Renal pelvis (tissue), 4 donors: ENCODE data around the gene TLE2. TPM values are rescaled to one million over a fixed set of nuclear protein-coding genes. Genes with fewer than 3 reads are reported as not detected.
A peak's percentile ranks its signal among the peaks of the same experiment; 100 is the strongest.
"Not testable (repeated sequence)": the region's sequence is repeated elsewhere in the genome, so short reads cannot be mapped to it uniquely, and the experiment has no call there.

Experiments used
- DNase-seq: peaks from one replicate; pipeline ENCODE4 v3.0.0-alpha.2; 2013
- polyA plus RNA-seq, 3 donors: library from polyadenylated mRNA; unstranded; fragments of 120-200 nt; gene quantifications; one replicate each; pipeline ENCODE4 v1.2.1, GENCODE V29; 2013; ENCODE audit not compliant: insufficient read length in 3 of 3

TLE2 gene
- polyA plus RNA-seq, 3 donors, result 42.6 to 48.7 (median 43.2) TPM

DNA sequence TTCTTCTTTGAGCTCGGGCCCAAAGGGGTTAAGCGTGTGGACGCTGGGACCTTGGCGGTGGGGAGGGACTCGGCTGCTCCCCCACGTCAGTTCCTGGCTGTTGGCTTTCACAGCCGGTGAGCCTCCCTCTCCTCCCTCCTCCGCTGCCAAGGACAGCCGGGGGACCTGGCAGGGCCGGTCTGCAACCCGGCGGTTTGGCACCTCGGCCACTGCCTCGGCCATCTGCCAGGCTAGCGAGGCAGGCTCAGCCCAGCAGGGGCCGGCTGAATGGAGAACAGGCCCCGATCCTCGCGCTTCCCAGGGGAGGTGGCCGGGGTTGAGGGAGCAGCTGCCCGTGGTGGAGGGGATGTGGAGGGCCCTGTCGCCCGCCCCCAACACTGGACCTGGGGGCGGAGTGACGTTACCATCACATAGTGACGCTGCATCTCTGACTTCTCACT is 28.2 kb upstream of the TLE2 start:
- no peak for DNase-seq

DNA sequence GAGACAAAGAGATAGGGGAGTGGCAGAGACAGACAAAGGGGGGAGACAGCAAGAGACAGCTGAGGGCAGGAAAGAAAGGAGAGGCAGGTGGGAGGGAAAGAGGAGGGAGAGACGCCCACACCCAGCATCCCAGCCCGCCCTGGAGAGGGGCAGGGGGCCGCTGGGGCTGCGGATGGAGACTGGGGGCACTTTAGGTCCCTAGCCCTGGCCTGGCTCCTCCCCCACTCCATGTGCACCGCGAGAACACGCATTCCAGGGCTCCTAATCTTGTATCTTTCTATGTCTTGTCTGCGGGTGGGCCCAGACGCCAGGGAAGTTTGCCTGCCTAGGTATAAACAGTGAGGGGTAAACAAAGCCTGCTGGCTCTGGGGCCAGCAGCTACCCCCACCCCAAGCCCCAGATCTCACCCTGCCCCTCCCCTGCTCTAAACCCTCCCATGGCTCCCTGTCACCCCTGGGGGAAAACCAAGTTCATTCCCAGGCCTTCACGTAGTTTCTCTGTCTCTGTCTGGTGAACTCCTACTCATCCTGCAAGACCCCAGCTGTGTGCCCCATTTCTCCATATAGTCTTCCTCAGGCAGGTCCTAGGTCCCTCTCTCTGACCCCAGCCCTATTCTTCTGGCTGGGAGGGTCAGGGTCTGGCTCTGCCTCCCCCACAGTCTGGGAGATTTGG is 27.5 kb upstream of the TLE2 start:
- DNase-seq, result no peak

DNA sequence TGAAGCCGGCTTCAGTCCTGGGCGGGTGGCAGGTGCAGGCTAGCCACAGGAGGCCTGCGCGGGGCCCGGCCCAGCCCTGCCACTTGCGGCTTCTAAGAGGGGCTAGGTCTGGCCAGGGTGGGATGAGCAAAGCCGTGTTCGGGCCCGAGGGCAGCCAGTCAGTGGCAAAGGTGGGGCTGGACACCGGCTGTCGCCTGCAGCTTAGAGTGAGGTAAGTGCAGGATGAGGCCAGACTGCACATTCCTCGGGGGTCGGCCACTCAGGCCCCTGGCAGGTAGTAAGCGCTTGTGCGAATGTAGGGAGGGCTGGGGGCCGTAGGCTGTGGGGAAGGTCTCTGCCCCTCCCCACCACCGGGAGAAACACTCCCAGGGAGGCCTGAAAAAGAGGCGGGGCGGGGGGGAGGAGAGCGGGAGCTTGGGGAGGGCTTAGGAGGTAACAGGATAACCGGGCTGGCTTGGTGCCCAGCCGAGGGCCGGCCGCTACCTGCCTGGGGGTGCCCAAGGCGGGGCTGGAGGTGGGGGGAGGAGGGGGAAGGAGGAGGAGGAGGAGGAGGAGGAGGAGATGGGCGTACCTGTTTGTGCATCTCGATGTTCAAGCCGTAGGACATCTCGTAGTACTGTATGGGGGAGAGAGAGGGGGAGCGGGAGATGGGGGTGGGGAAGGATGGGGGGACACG is 26.8 kb upstream of the TLE2 start:
- no peak for DNase-seq

DNA sequence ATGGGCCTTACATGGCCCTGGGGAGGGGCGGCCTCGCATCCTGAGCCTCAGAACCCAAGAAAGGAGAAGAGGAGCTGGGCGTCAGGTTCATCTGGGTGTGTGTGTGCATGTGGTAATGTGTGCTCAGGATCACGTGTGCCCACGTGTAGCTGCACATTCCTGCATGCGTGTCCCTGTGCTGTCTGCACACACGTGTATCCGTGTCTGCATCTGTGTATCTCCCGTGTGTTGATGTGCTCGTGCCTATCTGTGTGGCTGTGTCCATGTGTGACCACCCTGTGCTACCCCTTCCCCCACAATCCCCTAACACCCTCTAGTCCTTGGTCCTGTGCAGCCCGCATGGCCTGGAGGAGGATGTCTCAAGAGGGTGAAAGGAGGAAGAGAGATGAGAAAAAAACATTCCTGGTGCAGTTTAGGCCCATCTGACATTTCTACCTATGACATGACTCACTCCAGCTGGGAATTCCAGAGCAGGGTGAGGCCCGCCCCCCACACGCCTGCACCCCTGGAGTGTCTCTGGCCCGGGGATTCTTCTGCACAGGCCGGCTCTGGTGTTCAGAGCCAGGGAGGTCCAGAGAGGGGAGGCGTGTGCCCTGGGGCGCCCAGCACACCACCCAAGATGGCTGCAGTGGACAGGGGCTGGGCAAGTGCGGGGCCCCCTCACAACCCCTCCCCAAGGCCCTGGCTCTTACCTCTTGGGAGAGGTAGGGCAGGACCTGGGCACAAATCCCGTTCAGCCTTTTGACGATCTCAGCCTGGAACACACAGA is 26.1 kb upstream of the TLE2 start:
- no peak for DNase-seq

DNA sequence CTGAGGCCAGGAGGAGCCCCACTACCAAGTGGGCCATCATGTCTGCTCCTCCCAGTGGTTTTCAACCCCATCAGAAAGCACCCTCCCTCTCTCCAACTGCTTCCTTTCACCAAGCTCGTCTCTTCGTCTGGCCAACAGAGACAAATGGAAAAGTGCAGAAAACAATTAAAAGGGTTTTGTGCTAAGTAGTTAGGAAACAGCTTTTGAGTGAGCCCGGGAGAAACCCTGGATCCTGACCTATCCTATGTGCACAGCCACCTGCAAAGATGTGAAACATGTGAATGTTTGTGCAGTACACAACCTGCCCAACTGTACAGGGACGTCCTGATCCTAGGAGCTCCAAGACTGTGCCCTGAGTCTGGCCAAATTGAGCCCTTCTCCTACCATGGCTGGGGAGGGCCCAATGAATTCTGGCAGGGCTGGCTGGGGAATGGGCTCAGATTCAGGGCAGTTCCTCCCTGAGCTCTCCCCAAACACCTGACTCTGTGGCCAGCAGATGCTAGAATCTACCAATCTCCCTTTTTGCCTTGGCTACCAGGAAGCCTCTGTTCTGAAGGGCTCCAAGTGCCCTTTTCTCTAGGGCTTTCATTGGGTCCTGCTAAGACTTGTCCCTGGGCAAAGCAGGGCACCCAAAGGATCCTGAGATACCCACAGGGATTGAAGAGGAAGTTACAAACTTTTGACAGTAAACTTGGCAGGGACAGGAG is 25.3 kb upstream of the TLE2 start:
- DNase-seq, result no peak

DNA sequence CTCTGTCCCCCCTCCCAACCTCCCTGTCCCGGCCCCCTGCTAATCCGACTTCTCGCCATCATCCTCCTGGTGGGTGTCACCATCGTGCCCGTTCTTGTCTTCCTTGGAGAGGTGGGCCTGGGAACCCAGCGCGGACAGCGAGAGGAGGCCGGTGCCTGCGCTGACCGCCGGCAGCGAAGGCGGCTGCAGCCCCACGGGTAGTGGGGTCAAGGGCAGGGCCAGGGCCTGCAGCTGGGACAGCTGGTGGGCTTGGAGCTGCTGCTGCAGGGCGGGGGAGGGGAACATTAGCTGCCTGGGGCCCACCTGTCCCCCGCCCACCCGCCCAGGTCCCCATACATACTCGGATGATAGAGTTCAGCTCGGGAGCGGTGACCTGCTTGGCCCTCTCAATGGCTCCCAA is 24.7 kb upstream of the TLE2 start:
- no peak for DNase-seq

DNA sequence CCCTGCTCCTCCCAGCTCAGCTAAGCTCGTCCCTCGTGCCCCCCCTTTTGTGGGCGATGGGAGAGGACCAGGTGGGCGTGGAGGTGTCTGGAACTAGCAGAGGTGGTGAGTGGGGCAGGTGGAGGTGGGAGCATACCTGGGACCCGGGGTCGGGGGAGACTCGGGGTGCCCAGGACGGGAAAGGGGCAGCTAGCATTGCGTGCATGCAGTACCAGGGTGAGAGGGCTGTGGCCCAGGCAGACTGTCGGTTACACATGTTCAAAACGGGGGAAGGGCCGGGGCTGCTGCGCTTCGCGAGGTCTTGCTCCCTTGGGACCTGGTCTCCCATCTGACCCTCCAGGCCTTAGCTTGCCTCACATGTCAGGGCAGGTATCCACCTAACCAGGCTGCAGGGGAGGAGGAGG is 24.1 kb upstream of the TLE2 start:
- no peak for DNase-seq

DNA sequence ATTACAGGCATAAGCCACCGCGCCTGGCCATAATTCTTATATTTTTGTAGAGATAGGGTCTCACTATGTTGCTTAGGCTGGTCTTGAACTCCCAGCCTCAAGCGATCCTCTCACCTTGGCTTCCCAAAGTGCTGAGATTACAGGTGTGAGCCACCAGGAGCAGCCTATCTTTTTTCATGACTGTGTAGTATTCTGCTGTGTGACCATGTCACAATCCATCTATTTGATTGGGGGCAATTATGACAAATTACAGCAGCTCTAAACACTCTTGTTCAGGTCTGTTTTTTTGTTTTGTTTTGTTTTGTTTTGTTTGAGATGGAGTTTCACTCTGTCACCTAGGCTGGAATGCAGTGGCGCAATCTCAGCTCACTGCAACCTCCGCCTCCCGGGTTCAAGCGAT is 20.9 kb upstream of the TLE2 start:
- DNase-seq, result not testable (repeated sequence)

DNA sequence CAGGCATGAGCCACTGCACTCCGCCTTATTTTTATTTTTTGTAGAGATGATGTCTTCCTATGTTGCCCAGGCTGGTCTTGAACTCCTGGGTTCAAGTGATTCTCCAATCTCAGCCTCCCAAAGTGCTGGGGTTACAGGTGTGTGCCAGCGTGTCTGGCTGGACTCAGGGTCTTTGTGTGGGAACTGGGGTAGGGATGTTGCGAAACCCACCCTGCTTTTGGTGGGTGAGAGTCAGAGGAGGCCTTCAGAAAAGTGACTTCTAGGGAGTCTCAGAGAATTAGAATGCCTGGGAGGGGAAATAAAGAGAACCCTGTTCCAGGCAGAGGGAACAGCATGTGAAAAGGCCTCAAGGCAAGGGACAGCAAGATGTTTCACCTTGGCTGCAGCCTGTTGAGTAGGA is 20.0 kb upstream of the TLE2 start:
- no peak for DNase-seq

DNA sequence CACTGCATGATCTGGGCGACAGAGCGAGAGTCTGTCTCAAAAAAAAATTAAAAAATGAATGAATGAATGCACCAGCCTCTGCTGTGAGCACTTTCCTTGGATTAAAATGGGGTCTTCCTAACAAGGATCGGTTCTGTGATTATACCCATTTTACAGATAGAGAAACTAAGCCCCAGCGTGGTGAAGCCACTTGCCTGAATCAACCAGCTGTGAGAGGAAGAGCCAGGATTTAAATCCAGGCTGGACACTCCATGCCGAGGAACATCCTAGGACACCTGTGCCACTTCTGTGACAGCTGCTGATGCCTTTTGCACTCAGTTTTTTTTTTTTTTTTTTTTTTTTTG is 19.1 kb upstream of the TLE2 start:
- no peak for DNase-seq

DNA sequence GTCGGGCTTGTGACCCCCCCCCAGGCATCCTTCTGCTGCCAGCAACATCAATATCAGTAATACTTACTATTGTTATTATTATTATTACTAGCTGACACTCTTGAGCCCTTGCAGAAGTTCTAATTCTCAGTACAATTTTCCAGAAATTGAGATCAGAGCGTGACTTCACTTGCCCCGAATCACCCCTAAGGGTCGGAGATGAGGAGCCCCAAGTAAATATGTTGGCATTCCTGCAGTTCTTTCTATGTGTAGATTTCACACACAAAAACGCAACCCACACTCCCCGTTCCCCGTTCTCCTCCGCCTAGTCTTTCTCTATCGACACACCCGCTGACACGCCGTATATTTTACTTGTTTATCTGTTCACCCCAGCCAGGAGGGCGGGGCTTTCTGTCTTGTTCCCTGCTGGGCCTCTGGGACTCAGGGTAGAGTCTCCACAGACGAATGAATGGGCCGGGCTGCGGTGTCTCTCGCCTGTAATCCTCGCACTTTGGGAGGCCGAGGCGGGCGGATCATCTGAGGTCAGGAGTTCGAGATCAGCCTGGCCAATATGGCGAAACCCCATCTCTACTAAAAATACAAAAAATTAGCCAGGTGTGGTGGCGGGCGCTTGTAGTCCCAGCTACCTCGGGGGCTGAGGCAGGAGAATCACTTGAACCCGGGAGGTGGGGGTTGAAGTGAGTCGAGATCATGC is 18.6 kb upstream of the TLE2 start:
- DNase-seq, result peak; percentile 88

DNA sequence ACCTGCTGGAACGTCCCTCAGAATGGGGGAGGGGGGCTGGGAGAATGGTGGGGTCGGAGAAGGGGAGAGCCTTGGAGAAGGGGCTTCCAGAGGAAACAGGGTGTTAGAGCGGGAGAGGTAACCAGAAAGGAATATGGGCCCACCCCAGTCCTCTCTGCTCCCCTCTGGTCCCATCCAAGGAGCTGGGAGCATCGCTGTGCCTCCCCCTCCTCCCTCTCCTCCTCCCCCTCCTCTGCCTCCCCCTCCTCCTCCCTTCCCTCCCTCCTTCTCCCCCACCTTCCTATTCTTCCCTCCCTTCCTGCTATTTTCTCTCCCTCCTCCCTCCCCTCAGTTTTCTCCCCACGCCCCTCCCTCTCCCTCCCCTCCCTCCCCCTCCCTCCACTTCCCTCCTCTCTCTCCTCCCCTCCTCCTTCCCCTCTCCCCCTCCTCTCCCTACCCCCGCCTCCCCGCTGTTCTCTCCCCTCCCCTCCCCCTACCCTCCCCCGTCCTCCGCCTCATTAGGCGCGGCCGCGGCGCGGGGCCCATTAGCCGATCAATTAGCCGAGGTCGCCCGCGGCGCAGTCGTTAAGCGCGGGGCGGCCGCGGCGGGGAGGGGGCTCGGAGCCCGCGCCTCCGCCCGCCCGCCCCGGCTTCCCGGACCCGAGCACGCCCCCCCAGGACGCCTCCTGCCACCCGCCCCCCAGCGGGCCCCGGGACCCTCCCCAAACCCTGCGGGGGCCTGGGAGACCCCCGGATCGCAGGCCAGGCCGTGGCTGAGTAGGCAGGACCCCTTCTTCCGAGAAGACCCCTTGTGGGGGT is 17.8 kb upstream of the TLE2 start:
- DNase-seq, result no peak

DNA sequence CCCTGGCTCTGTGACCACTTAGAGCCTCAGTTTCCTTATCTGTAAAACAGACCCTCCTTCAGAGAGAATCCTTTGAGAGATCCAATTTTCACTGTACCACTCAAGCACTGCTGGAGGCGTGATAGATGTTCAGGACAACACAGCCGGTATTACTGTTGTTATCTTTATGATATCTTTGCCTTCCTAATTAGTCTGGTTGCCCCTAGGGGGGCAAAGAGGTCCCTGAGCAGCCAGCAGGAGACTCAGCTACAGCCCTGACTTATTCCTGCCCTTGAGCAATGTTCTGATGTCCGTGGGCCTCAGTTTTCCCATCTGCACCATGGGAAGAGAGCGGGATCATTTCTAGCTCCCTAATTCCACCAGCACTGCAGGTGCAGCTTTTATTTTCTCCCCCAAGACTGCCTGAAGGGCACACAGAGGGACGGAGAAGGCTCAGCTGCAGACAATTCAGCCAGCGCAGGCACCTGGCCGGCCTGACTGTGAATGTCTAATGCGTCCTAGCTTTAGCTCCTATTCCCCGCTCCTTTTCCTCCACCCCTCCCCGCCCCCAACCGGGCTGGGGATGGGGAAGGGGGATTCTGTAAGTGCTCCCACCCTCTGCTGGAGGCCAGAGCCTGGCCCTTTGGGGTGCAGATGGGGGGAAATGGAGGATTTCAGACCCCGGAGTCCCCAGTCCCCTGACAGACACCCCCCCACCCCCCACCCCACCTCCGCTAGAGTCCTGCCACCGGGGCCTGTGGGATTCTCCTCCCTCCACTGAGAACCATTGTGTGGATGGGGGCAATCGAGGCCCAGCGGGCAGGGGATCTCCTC is 17.0 kb upstream of the TLE2 start:
- DNase-seq, result no peak

DNA sequence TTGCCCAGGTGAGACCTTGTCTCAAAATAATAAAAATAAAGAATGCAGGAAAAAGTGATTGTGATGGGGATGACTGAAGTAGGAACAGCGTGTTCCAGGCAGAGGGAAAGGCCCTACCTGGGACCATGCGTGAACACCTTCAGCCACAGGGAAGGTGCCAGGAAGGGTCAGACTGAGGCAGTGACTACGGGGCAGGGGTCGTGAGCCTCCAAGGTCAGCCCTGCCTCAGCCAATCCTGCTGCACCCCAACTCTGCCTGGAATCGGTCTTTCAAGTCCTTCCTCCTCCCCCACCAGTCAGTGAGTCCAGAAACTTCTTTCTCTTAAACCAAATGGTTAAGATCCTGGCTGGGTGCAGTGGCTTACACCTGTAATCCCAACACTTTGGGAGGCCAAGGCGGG is 16.1 kb upstream of the TLE2 start:
- no peak for DNase-seq

DNA sequence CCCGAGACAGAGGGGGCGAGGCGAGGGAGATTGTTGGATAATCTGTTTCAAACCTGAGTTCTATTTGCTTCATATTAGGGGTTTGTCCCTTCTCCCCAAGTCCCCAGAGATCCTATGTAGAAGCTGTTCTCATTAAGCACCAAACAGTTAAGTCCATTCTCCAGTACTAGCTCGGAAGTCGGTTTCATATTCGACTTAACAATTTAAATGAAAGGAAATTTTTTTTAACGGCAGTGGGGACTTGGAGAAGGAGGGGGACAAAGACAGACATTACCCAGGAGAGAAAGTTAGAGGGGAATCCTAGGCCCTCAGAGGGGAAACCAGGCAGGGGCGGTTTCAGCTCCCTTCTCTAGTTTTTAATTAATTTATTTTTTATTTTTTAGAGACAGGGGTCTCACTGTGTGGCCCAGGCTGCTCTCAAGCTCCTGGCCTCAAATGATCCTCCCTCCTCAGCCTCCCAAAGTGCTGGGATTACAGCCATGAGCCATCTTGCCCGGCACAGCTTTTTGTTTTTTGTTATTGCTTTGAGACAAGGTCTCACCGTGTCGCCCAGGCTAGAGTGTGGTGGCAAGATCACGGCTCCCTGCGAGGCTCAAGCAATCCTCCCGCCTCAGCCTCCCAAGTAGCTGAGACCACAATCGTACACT is 13.7 kb upstream of the TLE2 start:
- DNase-seq, result no peak

DNA sequence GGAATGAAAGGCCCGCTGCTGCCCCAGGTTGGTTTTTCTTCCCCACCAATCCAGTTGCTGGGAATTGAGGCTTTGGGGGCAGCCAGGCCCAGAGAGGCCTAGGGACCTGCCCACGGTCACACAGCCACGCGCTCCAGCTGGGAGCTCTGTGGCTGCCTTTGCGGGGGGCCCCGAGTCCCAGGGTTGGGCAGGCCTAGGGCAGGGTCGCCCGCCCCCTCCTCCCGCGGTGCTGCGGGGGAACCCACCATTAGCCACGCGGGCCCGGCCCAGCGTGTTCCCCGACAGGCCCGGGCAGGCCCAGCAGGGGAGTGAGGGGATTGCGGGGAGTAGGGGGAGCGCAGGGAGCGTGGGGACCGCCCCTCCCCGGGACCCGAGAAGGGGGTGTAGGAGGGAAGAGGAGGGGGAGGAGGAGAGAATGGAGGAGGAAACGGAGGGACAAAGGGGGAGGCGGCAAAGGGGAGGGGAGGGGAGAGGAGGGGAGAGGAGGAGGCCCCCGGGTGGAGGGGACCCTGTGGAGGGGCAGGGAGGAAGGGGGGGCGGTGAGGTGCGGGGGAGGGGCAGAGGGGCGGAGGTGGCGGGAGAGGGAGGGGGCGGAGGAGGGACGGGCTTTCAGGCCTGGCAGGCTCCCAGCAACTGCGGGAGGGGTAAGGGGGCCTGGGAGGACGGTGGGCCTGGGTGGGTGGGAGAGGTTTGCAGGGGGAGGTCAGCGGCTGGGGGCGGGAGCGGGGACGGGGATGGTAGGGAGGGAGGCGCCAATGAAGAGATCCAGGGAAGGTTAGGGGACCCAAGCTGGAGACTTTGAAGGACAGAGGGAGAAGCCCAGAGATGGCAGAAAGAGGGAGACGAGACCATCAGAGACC is 12.9 kb upstream of the TLE2 start:
- DNase-seq, result peak; percentile 61

DNA sequence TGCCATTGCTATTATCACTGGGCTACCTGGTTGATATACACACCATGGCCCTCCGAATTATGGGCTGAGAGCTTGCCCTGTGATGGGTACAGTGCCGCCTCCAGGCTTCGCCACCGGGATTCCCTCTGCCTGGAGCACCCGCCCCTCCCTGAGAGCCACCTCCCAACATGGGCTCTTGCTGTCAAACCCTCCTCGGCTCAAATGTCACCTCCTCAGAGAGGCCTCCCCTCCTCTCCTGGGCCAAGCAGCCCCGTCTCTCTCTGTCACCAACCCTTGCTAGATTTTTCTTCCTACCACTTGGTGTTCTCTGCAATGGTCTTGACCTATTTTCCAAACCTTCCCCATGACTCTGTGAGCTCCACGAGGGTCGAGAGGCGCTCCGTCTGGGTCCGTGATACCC is 12.2 kb upstream of the TLE2 start:
- no peak for DNase-seq

DNA sequence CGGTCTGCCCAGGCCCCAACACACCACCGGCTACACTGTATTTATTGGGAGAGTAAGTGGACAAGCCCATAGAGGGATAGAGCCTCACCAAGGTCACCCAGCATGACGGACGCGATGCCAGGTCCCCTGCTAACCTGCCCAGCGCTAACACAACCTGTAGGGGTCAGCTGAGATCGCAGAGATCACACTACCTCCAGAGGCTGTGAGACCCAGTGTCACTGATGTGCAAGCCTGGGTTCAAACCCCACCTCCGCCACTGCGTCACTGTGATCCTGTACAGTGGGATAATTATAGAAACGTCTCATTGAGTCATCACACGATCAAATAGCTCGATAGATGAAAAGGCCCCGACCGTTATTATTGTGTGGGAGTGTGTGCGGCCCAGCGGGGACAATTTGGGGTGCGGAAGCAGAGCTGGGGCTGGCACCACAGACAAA is 10.6 kb upstream of the TLE2 start:
- DNase-seq, result no peak

DNA sequence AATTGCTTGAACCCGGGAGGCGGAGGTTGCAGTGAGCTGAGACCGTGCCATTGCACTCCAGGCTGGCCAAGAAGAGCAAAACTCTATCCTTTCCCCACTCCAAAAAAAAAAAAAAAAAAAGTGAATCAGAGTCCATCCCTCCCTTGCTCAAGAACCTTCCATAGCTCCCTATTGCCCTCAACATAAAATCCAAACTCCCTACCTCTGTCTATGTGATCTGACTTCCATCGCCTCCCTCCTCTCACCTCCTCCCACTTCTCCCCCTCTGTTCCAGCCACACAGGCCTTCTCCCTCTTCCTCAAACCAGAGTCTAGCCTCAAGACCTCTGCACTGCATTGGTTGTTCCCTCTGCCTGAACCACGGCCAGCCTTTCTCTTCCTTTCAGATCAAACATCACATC is 10.0 kb upstream of the TLE2 start:
- no peak for DNase-seq
